Upper lobe of right lung (tissue), 1 donor: ENCODE data around the gene CLIC3. TPM values are rescaled to one million over a fixed set of nuclear protein-coding genes. Genes with fewer than 3 reads are reported as not detected.
A peak's percentile ranks its signal among the peaks of the same experiment; 100 is the strongest.

ENCODE experiments used
- ATAC-seq: fragments of 200-7000 bp; cut with Tn5 transposase; one replicate; pipeline ENCODE4 v1.9.1; 2020; ENCODE audit warnings: mild to moderate bottlenecking, moderate library complexity
- DNase-seq: peaks from one replicate; pipeline ENCODE4 v3.0.0-alpha.2; 2020
- H3K27ac ChIP-seq: fragments of 200-600 bp; one replicate; pipeline ENCODE4 v1.8.0; 2022
- H3K27me3 ChIP-seq: fragments of 200-600 bp; one replicate; pipeline ENCODE4 v1.8.0; 2022; ENCODE audit warnings: mild to moderate bottlenecking
- H3K36me3 ChIP-seq: fragments of 200-600 bp; one replicate; pipeline ENCODE4 v1.8.0; 2022
- H3K4me1 ChIP-seq: fragments of 200-600 bp; one replicate; pipeline ENCODE4 v1.8.0; 2022
- H3K4me3 ChIP-seq: fragments of 200-600 bp; one replicate; pipeline ENCODE4 v1.8.0; 2022; ENCODE audit warnings: mild to moderate bottlenecking
- H3K9me3 ChIP-seq: fragments of 200-600 bp; one replicate; pipeline ENCODE4 v1.8.0; 2022
- intact Hi-C: fragments of 100-400 bp; cut with DNase I; formaldehyde crosslinking; loops from one replicate; pipeline ENCODE4 v1.11.0; 2022
- total RNA-seq: library from RNA; stranded (reverse); fragmentation: NEBNext Ultra II Directional; extraction: Animal tissue kit (Norgen Biotek cat#: 25700); gene quantifications from one replicate; pipeline ENCODE4 v1.2.1, GENCODE V29; 2021
- TF ChIP-seq, protein P1 (sequence below): fragments of 200-600 bp; IDR thresholded peaks from one replicate; pipeline ENCODE4 v1.8.0; 2022; ENCODE audit warnings: antibody characterized with exemption
- donor health status: DM: no; HTN: yes; CAD: no; lungs with severe emphysema.

The CLIC3 gene
- total RNA-seq, 1 donor from 2014 or later, result 80.7 TPM

DNA sequence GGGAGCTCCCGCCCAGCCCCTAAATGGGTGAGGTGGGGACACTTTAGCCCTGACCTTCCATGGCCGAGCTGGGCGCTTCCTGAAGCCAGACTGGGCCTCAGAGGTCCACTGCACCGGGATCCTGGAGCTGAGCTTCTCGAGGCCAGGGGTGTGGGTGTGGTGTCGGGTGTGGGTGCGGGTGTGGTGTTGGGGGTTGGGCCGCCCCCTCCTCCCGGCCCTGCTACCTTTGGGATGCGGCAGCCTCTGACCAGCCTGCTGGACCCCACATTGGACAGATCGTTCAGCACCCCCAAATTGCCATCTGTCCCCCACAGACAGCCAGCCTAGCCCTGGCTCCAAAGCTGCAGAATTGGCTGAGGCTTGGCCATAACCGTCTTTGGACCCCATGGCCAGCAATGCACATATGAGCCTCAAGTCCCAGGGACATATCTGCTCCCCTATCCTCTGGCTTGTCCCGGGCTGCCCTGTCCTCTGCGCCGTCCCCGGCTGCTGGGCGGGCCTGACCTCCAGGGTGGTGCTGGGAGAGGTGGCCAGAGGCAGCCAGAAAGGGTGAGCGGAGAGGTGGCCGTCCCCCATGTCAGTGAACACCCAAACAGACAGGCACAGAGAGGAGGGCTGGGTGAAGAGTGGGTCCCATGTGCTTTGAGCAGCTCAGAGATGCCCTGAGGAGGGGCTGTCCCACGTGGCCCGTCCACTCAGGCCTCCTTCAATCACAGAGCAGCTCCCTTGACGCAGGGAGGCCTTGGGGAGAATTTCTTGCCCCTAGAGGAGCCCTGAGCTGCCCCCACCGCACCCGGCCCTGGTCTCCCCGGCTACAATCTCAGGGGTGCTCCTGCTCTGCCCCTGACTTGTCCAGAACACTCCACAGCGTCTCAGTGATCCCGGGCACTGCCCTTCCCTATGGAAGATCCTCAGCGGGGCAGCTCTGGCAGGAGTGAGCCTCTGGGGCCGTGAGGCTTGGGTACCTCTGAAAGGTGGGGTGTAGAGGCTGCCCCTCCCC, 22.4 kb downstream of the CLIC3 start:
- Histone ChIP-seq H3K36me3 (no peaks in the 10 kb centered on the region), H3K4me3 (no peak overlapping the region), H3K4me1 (peaks cover 30% of the 10 kb centered on the region), H3K27me3 (no peaks in the 10 kb centered on the region), H3K27ac (peak overlapping the region; percentile 51), H3K9me3 (no peaks in the 10 kb centered on the region)
- TF ChIP-seq, protein P1, sequence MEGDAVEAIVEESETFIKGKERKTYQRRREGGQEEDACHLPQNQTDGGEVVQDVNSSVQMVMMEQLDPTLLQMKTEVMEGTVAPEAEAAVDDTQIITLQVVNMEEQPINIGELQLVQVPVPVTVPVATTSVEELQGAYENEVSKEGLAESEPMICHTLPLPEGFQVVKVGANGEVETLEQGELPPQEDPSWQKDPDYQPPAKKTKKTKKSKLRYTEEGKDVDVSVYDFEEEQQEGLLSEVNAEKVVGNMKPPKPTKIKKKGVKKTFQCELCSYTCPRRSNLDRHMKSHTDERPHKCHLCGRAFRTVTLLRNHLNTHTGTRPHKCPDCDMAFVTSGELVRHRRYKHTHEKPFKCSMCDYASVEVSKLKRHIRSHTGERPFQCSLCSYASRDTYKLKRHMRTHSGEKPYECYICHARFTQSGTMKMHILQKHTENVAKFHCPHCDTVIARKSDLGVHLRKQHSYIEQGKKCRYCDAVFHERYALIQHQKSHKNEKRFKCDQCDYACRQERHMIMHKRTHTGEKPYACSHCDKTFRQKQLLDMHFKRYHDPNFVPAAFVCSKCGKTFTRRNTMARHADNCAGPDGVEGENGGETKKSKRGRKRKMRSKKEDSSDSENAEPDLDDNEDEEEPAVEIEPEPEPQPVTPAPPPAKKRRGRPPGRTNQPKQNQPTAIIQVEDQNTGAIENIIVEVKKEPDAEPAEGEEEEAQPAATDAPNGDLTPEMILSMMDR, result no peak
- DNase-seq, result no peak
- no peak for ATAC-seq
- intact Hi-C loops, result no loop called here

DNA sequence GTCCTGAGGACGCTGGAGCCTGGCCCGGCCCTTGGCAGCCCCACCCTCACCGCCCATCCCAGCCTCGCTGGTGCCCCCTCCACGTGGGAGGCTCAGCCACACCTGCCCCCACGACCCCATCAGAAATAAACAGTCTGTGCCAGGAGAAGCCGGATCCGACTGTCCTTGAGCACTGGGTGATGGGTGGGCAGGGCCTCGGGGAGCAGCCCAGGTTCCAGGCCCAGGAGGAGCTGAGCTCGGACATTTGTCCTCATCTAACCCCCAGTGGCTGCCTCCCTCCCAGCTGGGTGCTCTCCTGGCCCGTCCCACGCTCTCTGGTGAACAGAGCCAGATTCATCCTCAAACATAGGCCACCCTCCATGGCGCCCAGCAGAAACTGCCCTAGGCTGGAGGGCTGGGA, 23.6 kb downstream of the CLIC3 start:
- ATAC-seq, result no peak
- no peak overlapping the region for H3K27ac ChIP-seq
- H3K4me3 ChIP-seq, result no peak overlapping the region
- no peaks in the 10 kb centered on the region for H3K9me3 ChIP-seq
- no peaks in the 10 kb centered on the region for H3K36me3 ChIP-seq
- DNase-seq, result no peak
- H3K27me3 ChIP-seq, result no peaks in the 10 kb centered on the region
- H3K4me1 ChIP-seq, result peaks cover 26% of the 10 kb centered on the region
- TF ChIP-seq, protein P1, result no peak
- intact Hi-C loops, result no loop called here

DNA sequence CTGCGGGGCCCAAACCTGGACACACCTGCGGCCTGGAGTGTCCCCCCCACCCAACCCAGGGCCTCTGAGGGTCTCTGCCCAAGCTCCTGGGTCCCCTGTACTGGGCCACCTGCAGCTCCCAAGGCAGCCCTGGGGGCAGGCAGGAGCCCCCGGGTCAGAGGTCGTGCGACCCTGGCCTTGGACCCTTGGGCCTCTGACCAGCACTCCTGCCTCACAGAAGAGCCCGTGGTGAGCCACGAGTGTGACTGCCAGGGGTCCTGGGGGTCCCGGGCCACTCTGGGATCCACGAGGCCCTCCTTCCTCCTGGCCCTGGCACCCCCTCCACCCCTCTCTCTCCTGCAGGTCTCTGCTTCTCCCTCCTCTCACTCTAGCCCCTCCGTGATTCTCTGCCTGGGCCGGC, 24.0 kb downstream of the CLIC3 start:
- H3K36me3 ChIP-seq, result no peaks in the 10 kb centered on the region
- peaks cover 22% of the 10 kb centered on the region for H3K4me1 ChIP-seq
- DNase-seq (no peak), ATAC-seq (no peak)
- intact Hi-C loops, result no loop called here
- no peaks in the 10 kb centered on the region for H3K9me3 ChIP-seq
- no peak overlapping the region for H3K27ac ChIP-seq
- H3K27me3 ChIP-seq, result no peaks in the 10 kb centered on the region
- TF ChIP-seq, protein P1, result no peak
- no peak overlapping the region for H3K4me3 ChIP-seq

DNA sequence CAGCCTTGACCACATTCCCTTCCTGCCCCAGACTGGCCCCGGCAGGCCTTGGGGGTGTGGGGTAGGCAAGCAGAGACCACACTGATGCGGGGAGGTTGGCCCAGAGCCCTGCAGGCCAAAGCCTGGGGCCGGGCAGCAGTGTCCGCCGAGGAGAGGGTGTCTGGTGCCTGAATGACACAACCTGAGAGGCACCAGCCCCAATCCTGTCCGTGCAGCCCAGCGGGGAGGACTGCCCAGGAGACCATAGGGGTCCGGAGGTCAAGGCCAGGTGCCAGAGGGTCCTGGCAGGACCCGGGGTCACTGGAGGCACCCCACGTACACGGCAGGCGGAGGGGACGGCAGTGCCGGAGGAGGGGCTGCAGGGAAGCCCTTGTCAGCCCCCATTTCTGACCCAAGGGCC, 24.6 kb downstream of the CLIC3 start:
- H3K4me3 ChIP-seq, result no peak overlapping the region
- H3K4me1 ChIP-seq, result peaks cover 17% of the 10 kb centered on the region
- DNase-seq, result no peak
- intact Hi-C loops, result no loop called here
- no peaks in the 10 kb centered on the region for H3K9me3 ChIP-seq
- H3K36me3 ChIP-seq, result no peaks in the 10 kb centered on the region
- TF ChIP-seq, protein P1, result no peak
- H3K27ac ChIP-seq, result no peak overlapping the region
- no peaks in the 10 kb centered on the region for H3K27me3 ChIP-seq
- ATAC-seq, result no peak

DNA sequence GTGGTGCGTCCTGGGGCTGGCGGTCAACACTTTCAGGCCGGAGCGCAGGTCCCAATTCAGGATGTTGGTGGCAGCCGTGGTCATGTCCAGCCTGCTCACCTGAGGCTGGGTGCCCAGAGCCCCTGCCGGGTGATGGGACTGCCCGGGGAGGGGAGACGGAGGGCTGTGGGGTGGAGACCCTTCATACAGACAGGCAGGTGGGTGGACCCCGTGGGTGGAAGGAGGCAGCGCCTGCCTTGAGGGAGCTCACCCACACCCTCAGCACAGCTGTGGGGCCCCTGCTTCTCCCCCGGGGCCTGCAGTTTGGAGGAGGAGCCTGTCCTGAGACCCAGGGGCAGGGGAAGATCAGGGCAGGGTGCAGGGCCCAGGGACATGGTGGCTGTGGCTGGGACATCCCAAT, 26.0 kb downstream of the CLIC3 start:
- H3K27me3 ChIP-seq, result no peaks in the 10 kb centered on the region
- no peak for DNase-seq
- intact Hi-C loops, result no loop called here
- peaks cover 10% of the 10 kb centered on the region for H3K4me1 ChIP-seq
- TF ChIP-seq, protein P1, result no peak
- H3K36me3 ChIP-seq, result no peaks in the 10 kb centered on the region
- no peaks in the 10 kb centered on the region for H3K9me3 ChIP-seq
- no peak overlapping the region for H3K27ac ChIP-seq
- no peak for ATAC-seq
- no peak overlapping the region for H3K4me3 ChIP-seq
